Bronchial epithelial cell (primary cell): ENCODE results near the gene SYNRG. TPM values are rescaled to one million over a fixed set of nuclear protein-coding genes. Genes with fewer than 3 reads are reported as not detected.

Source experiments
- DNase-seq: peaks from one replicate; pipeline ENCODE4 v3.0.0-alpha.2; 2010; ENCODE audit warnings: low read depth
- FAIRE-seq: peaks from 2 replicates; lab custom pipeline; 2011; peaks lifted over from hg19 to GRCh38; lab: Jason Lieb, UNC
- H3K27me3 ChIP-seq: 2 replicates; pipeline ENCODE4 v1.5.1; 2011; ENCODE audit warnings: low read length; ENCODE audit not compliant: control insufficient read depth, insufficient read depth
- H3K36me3 ChIP-seq: 2 replicates; pipeline ENCODE4 v1.5.1; 2011; ENCODE audit warnings: low read length; ENCODE audit not compliant: control insufficient read depth, insufficient read depth
- H3K4me3 ChIP-seq: 2 replicates; pipeline ENCODE4 v1.5.1; 2011; ENCODE audit warnings: mild to moderate bottlenecking, low read depth, low read length, control low read depth
- total RNA-seq: library from RNA; depleted of rRNA; stranded (reverse); fragments of >200 nt; gene quantifications from 2 replicates; pipeline ENCODE4 v1.2.1, GENCODE V29; 2014
- TF ChIP-seq, protein P1 (sequence below): IDR thresholded peaks from 2 replicates; pipeline ENCODE4 v1.5.1; 2011; ENCODE audit warnings: mild to moderate bottlenecking, moderate library complexity, low read length, control low read depth, inconsistent platforms; ENCODE audit not compliant: insufficient read depth, severe bottlenecking

SYNRG gene
- total RNA-seq, 1 donor from 2014 or later: 4.7 TPM

DNA sequence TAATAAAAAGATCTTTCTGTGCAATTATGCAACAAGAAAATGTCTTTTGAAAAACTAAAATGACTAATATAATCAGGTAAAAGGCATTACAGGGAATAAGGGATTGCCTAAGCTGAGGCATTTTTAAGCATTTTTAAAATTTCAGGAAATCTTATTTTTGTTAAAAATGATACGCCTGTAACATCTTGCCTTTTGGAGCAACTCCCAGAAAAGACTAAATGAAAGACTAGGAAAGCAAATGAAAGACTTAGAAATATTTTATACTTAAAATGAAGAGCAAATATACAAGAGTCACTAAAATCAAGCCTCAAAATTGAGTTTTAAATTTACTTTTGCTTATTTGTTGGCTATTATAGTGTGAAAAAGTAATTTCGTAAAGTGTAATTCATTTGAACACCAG lies 63.7 kb downstream of the SYNRG start:
- H3K36me3 ChIP-seq: no peaks in the 10 kb centered on the region
- no peaks in the 10 kb centered on the region for H3K27me3 ChIP-seq
- DNase-seq: no peak
- no peak overlapping the region for H3K4me3 ChIP-seq
- TF ChIP-seq, protein P1, sequence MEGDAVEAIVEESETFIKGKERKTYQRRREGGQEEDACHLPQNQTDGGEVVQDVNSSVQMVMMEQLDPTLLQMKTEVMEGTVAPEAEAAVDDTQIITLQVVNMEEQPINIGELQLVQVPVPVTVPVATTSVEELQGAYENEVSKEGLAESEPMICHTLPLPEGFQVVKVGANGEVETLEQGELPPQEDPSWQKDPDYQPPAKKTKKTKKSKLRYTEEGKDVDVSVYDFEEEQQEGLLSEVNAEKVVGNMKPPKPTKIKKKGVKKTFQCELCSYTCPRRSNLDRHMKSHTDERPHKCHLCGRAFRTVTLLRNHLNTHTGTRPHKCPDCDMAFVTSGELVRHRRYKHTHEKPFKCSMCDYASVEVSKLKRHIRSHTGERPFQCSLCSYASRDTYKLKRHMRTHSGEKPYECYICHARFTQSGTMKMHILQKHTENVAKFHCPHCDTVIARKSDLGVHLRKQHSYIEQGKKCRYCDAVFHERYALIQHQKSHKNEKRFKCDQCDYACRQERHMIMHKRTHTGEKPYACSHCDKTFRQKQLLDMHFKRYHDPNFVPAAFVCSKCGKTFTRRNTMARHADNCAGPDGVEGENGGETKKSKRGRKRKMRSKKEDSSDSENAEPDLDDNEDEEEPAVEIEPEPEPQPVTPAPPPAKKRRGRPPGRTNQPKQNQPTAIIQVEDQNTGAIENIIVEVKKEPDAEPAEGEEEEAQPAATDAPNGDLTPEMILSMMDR: no peak
- no peak for FAIRE-seq

DNA sequence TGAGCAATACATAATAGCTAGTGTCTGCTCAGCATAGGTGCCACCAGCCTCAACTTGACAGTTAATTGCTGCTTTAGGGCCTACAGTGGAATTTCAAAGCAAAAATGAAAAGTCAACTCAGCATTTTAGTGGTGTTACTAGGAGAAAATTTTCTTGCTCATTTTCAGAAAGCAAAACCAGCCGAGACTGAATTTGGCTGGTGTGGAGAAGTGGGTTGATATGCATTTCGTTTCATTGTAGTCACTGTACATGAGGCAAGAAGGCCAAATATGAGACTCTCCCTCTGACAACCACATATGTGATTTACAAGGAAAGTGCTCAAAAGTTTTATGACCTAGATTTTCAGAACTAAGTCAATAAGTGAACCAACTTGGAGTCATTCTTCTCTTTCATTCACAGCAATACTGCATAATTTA lies 65.6 kb downstream of the SYNRG start:
- DNase-seq (no peak), FAIRE-seq (no peak)
- peaks cover 6% of the 10 kb centered on the region for H3K36me3 ChIP-seq
- H3K27me3 ChIP-seq: no peaks in the 10 kb centered on the region
- TF ChIP-seq, protein P1: no peak
- no peak overlapping the region for H3K4me3 ChIP-seq

DNA sequence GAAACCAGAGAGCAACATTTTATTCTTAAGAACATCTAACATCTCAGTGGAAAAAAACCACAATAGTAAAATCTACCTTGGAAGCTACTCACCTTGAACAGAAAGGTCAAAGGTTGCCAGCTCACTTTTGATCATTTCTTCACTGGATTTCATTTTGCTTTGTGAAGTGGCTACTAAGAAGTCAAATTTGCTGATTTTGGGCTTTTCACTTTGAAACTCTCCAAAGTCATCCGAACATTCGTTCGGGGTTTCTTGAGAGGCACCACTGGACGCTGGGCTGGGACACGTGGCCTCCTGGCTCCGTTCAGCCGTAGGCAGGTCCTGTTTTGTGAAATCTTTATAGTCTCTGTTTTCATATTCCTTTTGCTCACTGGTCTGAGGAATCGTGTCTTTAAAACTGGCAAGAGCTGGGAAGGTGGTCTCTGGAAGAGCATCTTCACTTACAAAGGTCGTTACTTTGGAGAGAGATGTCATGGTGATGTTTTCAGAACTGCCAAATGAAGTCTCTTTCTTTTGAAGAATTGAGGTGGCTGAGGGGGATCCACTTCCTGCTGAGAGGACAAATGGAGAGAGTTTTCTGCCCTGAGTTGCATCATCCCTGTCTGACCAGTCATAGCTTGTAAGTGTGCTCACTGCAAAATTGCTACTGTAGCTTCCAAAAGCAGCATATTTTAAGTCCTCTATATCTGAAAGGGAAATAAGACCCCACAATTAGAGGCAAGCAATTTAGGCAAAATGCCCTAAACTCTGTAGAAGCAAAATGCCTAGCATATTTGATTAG lies 67.1 kb downstream of the SYNRG start:
- FAIRE-seq (no peak), DNase-seq (peak; percentile 56)
- Histone ChIP-seq H3K36me3 (peaks cover 12% of the 10 kb centered on the region), H3K4me3 (no peak overlapping the region), H3K27me3 (no peaks in the 10 kb centered on the region)
- TF ChIP-seq, protein P1: no peak

DNA sequence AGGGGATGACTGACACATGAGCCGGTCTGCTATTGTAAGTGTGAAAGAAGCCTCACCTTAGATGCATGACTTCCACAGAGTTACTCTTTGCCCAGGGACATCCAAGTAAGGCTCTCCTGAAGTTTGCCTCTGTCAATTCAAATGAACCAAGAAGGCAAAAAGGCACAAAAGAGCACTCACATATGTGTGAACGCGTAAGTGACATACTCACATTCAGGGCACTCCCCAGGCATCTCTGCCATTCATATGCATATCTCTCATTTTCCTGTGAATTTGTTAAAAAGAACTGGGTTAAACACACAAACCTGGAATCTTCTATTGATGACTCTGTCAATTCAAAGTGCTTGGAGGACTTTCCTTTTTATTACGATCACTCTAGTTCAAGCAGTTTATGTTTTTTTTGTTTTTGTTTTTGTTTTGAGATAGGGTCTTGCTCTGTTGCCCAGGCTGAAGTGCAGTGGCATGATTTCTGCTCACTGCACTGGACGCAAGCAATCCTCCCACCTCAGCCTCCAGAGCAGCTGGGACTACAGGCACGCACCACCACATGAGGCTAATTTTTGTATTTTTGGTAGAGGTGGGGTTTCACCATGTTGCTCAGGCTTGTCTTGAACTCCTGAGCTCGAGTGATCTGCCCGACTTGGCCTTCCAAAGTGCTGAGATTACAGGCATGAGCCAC lies 70.1 kb downstream of the SYNRG start:
- TF ChIP-seq, protein P1: no peak
- no peaks in the 10 kb centered on the region for H3K27me3 ChIP-seq
- no peak for FAIRE-seq
- DNase-seq: no peak
- H3K36me3 ChIP-seq: peaks cover 22% of the 10 kb centered on the region
- H3K4me3 ChIP-seq: no peak overlapping the region

DNA sequence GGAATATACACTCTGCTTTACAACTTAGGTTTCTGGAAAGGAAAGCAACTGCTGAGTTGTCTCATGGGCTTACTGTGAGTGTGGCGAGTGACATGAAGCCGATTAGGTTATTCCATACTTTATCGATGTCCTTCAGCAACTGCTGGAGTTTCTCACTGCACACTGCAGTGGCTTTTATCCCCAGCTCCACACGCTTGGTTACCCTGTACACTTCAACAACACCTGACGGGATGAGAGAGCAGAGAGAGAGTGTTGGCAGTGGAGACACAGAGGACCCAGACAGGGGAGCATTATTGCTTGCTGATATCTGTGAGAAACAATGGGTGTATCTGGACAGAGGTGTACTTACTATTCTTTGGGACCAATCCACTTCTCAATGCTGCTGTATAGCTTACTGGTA lies 73.3 kb downstream of the SYNRG start:
- no peak overlapping the region for H3K4me3 ChIP-seq
- H3K27me3 ChIP-seq: no peaks in the 10 kb centered on the region
- TF ChIP-seq, protein P1: no peak
- H3K36me3 ChIP-seq: peaks cover 23% of the 10 kb centered on the region
- FAIRE-seq (no peak), DNase-seq (no peak)
